NCI-H146 (cell line): ENCODE data around the gene PAK1.

Experiments
- DNase-seq: peaks from one replicate; lab custom pipeline; 2025; lab: John Stamatoyannopoulos, UW

Gene PAK1

DNA sequence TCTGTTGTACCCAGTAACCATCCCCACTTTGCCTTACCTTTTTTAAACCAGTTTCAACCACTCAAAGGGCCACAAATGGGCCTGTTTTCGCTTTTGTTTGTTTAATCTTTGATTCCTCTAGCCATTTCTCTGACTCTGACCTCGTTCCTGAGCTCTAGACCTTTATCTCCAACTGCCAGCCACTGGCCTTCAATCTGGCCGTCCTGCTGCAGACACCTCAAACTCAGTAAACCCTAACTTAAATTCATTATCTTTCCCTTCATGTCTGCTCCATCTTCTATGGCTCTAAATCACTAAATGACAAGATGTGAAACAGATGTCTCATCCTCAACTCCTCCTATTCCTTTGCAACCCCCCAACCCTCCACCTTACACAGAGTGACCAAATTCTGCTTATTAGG is 171.1 kb downstream of the PAK1 start:
- no peak for DNase-seq

DNA sequence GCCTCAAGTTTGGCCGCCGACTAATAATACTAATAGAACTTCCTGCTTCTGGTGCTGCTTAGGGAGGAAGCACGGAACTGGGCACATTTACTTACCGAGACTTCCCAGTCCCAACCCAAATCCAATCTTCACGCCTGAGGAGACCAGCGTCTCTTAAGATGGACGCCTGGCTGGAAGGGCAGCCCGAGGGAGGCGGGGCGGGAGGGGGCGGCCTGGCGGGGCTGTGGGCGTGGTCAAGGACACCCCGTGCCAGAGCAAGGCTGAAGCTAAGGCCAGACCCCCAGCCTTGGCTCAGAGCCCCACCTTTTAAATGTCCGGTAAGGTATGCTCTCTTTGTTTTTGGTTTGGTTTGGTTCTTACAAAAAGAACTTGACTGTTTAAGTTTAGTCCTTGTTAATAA is 172.4 kb downstream of the PAK1 start, which contains the start of gene GDPD4:
TSS of gene GDPD4 (minus strand) at position 177 of the 400 bp plus-strand sequence. CDS start 16,549 bp downstream, outside the sequence.
- DNase-seq: no peak

DNA sequence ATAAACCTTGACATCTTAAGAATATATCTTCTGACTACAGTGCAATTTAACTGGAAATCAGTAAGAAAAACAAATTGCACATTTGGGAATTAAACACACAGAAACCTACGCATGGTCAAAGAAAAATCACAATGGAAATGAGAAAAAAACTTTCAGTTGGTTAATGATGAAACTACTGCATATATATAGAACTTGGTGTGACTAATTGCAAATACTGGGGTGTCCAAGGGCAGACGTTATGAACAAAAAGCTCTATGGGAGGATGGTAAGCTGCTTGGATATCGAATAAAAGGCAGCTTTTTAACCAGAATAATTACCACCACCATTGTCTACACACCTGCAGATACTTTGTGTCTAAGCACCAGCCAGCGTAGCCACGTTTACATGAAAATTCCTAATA is 173.2 kb downstream of the PAK1 start:
- DNase-seq: peak; percentile 23

DNA sequence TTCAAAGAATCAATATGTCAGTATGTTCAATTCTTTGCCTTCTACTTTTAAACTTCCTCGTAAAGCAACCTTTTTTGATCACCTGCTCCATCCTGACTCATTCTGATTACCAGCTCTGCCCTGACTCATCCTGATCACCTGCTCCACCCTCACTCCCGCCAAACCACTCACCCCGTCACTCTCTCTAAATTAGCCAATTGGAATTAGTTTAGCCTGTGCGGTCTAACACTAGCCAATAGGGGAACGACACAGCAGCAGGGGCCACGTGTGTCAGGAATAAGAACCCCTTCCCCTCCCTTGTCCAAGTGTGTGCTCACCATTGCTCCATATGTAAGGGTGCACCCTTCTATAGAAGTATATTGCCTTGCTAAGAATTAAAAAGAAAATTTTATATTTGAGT is 173.9 kb downstream of the PAK1 start:
- peak; percentile 29 for DNase-seq

DNA sequence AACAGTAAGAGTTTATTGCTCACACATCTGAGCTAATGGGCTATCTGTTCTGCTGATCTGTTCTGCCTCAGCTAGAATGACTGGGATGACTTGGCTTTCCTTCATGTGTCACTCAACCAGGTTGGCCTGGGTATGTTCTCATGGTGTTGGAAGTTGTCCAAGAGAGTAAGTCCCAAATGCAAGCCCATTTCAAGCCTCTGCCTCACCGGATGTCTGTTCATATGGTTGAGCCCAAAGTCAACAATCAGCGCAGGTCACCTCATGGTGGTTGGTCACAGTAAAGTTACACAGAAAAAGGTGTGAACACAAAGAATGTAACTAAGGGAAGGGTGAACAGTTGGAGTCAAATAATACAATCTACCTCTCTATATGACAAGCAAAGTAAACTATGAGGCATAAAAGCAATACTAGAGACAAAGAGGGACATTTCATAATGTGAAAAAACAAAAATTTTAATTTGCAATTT is 174.3 kb downstream of the PAK1 start:
- DNase-seq: peak; percentile 14

DNA sequence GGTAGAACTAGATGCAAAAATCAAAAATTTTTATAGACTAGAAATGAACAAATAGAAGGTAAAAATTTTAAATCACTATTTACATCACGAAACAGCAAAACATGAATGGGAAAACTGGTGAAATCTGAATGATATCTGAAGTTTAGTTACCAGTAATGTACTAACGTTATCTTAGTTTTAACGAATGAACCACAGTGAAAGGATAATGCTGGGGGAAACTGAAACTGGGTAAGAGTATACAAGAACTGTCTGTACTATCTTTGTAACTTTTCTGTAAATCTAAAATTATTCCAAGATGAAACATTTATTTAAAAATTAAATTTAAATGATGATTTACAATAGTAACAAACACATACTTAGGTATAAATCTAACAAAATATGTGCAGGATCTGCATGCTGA is 179.9 kb downstream of the PAK1 start:
- DNase-seq: no peak

DNA sequence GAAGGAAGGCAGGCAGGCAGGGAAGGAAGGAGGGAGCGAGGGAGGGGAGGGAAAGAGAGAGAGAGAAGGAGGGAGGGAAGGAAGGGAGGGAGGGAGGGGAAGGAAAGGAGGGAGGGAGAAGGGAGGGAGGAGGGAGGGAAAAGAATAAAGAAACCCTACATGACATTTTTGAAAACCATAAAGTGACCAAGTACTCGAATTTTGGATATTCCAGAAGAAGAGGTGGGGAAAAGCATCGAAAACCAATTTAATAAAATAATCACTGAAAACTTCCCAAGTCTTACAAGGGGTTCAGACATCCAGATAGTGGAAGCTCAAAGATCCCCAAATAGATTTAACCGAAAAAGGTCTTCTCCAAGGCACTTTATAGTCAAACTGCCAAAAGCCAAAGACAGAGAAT is 184.2 kb downstream of the PAK1 start:
- no peak for DNase-seq

DNA sequence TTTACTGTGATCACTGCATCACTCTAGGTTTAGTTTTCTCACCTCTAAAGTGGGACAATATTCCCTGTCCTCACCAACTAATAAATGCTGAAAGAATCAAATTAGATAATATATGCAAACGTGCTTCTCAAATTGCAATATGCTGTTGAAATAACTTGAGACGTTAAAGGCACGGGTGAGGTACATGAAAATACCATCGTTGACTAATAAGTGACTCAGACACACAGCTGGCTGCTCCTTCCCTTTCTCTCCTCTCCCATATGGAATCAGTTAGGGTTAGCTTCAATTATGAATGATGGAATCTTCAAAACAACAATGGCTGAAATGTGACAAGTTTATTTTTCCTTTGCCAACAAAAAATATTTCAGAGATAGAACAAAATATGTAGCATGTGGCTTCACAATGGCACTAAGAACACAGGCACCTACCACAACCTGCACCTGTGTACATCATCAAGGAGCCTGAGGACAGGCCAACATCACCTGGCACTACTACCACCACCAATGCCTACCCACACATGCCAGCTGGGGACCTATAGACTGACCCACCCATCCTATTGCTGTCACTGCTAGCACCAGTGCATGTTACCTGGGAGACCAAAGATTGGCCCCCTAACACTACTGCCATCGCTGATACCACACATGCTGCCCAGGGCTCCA is 186.2 kb downstream of the PAK1 start:
- DNase-seq: no peak

DNA sequence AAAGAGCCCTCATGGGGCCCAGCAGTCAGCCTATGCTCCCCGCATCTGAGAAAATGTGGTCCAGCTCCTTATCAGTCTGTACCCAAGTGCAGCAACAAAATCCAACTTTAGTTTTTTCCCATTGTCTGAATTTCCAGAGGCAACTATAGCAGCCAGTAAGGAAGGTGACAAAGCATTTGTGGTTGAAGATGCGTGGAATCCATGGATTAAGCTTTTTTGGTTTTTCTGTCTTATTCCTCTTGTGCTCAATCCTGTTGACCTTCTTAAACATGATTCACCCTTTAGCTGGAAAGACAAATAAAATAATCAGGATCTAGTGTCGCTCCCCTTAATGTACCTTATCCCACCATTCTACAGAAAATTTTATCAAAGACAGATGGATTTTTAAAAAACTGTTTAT is 186.8 kb downstream of the PAK1 start:
- no peak for DNase-seq

DNA sequence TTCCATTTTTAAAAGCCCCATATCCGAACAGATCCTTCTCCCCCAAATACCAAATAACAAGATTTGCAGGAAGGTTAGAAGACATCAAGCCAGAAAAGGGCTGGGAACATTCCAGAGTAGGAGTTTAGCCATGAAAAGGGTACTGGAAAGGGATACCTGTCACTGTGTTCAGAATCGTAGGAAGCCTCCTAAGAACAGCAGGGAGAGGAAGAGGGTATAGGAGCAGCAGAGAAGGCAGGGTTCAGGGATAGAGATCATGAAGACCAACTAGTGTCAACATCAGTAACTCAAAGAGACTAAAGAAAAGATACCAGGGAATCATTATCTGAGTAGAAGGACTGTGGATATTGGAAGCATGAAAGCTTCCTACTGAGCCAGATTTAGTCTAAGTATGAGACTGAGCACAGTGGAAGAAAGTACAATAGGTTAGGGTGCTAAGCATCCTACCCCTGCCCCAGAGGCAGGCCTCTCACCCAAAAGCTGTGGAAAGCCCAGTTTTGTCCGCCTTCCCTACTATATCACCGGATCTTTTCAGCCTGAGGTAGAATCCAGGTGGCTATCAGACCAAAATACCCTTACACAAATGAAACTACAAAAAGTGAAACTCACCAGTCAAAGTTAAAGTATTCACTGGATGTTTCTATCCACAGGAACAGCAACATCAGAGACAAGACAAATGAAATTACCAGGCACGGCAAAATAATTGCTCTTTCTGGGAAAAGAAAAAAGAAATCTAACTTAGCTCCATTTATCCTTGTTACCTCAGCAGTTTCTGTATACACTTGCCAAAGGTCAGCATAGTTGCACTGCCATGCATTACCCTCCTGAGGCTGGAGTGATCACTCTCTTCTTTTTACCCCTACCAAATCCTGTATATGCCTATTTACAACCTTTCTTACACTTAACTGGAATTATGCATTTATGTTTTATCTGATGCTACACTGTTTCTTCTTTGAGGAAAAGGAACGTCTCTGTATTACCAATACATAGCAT is 189.1 kb downstream of the PAK1 start:
- DNase-seq: no peak

DNA sequence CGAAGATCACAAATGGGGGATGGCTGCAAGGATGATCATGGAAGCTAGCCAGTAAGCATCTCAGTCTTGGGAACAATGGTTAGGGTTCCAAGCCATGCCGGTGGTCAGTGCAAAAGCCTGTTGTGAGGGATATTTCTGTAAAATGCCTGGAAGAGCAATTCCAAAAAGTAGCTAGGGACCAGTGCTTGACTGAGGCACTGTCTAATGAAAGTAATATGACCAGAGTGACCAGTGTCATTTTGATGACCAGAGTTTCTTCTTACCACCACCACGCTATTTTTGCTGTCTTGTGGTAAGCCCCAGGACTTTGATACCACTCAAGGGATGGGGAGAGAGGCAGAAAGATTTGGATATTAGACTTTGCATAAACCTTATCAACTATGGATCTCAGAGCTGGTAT is 190.8 kb downstream of the PAK1 start:
- no peak for DNase-seq

DNA sequence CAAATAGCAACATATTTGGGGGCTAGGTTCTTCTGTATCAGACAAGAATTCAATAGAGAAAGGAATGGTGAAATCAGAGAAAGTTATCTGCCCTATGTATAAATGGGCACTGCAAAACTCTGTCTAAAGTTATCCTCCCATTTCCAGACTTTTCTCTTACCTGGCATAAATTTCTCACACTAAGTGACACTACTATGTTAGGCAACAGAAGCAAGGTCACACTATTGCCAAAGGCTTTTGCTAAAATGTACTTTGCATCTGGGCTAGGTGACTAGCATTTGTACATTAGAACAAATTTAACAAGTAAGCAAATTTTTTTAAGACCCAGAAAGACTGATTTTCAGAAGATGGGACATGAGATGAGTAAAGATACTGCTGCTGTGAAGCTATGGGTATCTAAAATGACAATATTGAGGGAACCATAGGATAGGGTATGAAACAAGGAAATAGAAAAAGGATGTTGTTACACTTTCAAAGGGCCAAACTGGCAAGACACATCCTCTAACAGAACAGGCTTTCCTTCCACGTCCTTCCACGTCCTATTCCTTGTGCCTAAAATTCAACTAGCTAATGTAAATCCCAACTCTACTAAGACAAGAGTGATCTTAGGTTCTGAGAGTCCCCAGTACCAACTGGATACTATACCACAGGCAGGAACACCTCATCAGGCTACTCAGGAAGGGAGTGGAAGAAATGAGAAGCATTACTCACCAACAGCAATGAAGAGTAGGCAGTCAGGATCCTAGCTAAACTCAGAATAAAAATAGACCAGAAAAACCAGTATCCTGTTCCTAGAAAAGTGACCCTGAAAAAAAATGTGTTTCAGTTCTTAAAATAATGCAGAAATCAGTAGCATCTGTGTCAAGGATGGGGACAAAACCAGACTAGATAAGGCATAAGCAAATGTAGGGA is 195.0 kb downstream of the PAK1 start:
- DNase-seq: no peak

DNA sequence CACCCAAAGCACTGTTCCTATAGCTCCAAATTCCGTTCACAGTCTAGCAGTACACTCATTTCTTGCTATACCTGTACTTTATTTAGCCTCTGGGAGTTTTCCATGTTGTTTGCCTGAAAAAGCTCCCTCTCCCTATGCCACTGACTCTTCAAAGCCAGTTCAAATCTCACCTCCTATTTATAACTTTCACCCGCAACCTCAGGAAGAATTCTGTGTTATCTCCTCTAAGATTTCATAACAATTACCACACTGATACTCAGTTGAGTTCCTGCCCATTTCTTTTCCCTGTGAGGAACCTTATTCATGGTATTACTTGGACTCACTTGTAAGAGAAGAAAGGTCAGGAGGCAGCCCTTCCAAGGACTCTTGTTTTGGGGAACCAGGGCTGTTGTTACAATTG is 197.6 kb downstream of the PAK1 start:
- DNase-seq: no peak
